Kidney epithelial cell (primary cell): ENCODE measurements around the gene MICAL3. TPM values are rescaled to one million over a fixed set of nuclear protein-coding genes. Genes with fewer than 3 reads are reported as not detected.

ENCODE experiments used
- DNase-seq: peaks from one replicate; pipeline ENCODE4 v3.0.0-alpha.2; 2010; ENCODE audit warnings: low read depth
- H3K27me3 ChIP-seq: 2 replicates; pipeline ENCODE4 v1.6.0; 2011; ENCODE audit warnings: low read length; ENCODE audit not compliant: control insufficient read depth, insufficient read depth
- H3K36me3 ChIP-seq: 2 replicates; pipeline ENCODE4 v1.5.1; 2011; ENCODE audit warnings: low read length; ENCODE audit not compliant: control insufficient read depth, insufficient read depth
- H3K4me3 ChIP-seq: 2 replicates; pipeline ENCODE4 v1.5.1; 2011; ENCODE audit warnings: low read depth, mild to moderate bottlenecking, control low read depth, low read length
- total RNA-seq: library from RNA; depleted of rRNA; stranded (reverse); fragments of >200 nt; gene quantifications from 2 replicates; pipeline ENCODE4 v1.2.3, GENCODE V29; 2015
- TF ChIP-seq, protein P1 (sequence below): IDR thresholded peaks from 2 replicates; pipeline ENCODE4 v1.5.1; 2011; ENCODE audit warnings: mild to moderate bottlenecking, moderate library complexity, low read length, control low read depth, inconsistent platforms; ENCODE audit not compliant: insufficient read depth, poor library complexity, severe bottlenecking

MICAL3 gene
- total RNA-seq, 1 donor from 2014 or later = 38.9 TPM

DNA sequence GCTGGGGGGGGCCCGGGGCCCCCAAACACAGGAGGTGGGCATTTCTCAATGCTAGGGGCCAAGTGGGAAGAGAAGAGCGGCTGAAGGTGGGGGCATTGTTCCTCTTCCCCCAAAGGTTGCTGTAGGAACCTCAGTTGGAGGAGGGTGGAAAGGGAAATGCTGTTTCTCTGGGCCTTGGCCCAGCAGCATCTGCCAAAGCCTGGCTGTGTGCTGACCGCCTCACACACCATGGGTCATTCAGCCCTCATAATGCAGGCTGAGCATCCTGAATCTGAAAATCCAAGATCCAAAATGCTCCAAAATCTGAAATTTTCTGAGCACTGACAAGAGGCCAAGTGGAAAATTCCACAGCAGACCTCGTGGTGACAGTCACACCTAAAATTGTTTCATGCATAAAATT is 201.1 kb downstream of the MICAL3 start:
- TF ChIP-seq, protein P1, sequence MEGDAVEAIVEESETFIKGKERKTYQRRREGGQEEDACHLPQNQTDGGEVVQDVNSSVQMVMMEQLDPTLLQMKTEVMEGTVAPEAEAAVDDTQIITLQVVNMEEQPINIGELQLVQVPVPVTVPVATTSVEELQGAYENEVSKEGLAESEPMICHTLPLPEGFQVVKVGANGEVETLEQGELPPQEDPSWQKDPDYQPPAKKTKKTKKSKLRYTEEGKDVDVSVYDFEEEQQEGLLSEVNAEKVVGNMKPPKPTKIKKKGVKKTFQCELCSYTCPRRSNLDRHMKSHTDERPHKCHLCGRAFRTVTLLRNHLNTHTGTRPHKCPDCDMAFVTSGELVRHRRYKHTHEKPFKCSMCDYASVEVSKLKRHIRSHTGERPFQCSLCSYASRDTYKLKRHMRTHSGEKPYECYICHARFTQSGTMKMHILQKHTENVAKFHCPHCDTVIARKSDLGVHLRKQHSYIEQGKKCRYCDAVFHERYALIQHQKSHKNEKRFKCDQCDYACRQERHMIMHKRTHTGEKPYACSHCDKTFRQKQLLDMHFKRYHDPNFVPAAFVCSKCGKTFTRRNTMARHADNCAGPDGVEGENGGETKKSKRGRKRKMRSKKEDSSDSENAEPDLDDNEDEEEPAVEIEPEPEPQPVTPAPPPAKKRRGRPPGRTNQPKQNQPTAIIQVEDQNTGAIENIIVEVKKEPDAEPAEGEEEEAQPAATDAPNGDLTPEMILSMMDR = no peak
- Histone ChIP-seq H3K27me3 (no peaks in the 10 kb centered on the region), H3K4me3 (no peak overlapping the region), H3K36me3 (peaks cover 7% of the 10 kb centered on the region)
- no peak for DNase-seq

DNA sequence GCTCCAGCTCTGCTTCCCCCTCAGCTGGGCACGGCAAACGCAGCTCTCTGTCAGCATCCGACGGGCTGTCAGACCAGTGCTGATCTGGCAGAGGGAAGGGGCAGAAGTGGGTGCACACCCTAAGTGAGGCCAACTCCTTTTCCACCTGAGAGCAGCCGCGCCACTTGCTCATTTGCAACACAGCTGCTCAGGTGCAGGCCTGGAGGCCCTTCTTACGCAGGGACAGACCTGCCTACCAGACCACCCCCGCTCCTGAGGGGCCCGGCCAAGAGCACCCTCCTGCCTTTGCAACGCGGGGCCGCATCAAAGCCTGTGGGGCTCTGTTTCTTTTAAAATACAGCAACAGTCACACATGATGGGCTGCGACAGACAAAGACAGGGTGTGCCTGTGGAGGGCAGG is 202.3 kb downstream of the MICAL3 start:
- H3K36me3 ChIP-seq = peaks cover 7% of the 10 kb centered on the region
- H3K27me3 ChIP-seq = no peaks in the 10 kb centered on the region
- TF ChIP-seq, protein P1 = no peak
- H3K4me3 ChIP-seq = no peak overlapping the region
- no peak for DNase-seq

DNA sequence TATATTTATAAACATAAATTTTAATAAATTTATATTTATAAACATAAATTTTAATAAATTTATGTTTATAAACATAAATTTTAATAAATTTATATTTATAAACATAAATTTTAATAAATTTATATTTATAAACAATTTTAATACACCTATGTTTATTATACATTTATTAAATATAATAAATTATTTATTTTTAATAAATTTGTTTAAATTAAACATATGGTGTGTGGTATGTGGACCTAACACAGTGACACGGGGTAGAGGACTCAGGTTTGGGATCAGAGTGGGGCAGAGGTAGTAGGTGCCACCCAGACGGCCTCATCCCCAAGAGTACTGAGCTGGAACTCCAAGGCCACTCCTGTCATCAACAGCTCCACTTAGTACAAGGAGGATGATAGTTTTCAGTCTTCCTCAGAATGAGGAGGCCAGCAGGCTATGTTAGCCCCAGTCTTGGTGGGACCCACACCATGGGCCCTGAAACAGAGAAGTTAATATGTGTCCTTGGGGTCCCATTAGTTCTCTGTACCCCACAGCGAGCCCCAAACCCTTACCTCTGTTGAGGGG is 203.4 kb downstream of the MICAL3 start:
- Histone ChIP-seq H3K4me3 (no peak overlapping the region), H3K36me3 (peaks cover 12% of the 10 kb centered on the region), H3K27me3 (no peaks in the 10 kb centered on the region)
- no peak for DNase-seq
- TF ChIP-seq, protein P1 = no peak

DNA sequence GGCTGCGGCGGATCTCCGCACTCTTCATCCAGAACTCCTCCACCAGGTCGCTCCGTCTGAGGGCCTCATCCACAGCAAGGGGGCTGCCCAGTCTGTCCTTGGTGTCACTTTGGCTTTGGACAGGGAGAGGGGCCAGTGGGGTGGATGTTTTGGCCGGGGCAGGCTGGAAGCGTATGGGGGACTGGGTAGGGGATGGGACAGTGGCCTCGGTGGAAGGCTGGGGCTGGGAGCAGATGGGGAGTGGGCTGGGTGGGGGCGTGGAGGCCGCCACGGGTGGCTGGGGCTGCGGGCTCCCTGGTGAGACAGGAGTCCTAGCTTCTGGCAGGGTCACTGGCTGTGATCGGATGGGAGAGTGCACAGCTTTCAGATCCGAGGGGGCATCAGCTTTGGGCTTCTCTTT is 205.7 kb downstream of the MICAL3 start:
- Histone ChIP-seq H3K27me3 (no peaks in the 10 kb centered on the region), H3K36me3 (peaks cover 14% of the 10 kb centered on the region), H3K4me3 (no peak overlapping the region)
- TF ChIP-seq, protein P1 = no peak
- DNase-seq = no peak

DNA sequence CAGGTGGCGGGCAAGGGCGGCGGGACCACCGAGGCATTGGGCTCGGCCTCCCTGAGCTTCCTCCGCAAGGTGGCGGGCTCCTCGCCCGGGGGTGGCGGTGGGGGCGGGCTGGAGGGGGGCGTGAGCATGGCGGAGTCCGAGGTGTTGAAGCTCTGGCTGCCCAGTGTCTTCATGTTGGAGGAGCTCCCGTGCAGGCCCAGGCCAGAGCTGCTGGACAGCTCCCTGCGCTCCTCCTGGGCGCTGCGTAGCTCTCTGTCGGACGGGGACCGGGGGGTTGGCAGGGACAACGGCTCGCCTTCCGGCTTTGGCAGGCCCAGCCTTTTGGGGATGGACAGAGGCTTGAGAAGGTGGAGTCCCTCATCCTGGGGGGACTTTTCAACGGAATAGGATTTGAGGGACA is 206.2 kb downstream of the MICAL3 start:
- Histone ChIP-seq H3K27me3 (no peaks in the 10 kb centered on the region), H3K4me3 (no peak overlapping the region), H3K36me3 (peaks cover 13% of the 10 kb centered on the region)
- DNase-seq = no peak
- TF ChIP-seq, protein P1 = no peak

DNA sequence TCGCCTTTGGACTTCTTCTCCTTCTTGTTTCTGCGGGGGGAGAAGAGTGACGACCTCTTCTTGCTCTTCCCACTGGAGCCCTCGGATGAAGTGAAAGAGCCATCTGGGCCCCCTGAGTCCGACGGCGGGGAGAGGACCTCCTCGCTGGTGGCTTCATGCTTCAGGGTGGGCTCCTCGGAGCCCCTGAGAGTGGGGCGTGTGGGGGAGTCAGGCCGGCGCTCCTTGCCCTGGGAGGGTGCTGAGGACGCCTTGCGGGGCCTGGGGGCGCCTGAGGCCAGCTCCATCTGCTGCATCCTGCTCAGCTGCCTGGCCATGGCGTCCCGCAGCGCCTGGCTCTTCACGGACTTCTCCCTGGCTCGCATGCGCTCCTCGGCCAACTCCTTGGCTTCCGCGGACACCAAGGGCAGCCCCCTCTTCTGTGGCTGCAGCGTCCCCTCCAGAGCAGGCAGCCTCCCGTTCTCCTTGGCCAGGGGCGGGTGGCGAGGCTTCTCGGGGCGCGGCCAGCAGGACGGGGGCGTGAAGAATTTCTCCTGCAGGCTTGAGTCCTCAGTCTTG is 206.8 kb downstream of the MICAL3 start:
- TF ChIP-seq, protein P1 = no peak
- Histone ChIP-seq H3K27me3 (no peaks in the 10 kb centered on the region), H3K4me3 (no peak overlapping the region), H3K36me3 (peaks cover 12% of the 10 kb centered on the region)
- no peak for DNase-seq
